A549 (cell line): ENCODE measurements around the gene GBE1. TPM values are rescaled to one million over a fixed set of nuclear protein-coding genes. Genes with fewer than 3 reads are reported as not detected.

ENCODE experiments used
- ATAC-seq, 2 experiments: fragments of 200-7000 bp in 1 of 2; fragments of >200 bp in 1 of 2; cut with Nextera tagmentation in 1 of 2; cut with Tn5 transposase in 1 of 2; 3 replicates each; pipeline versions ENCODE4 v1.8.0 to v1.9.1; 2018 to 2020; ENCODE audit warnings: mild to moderate bottlenecking in 1 of 2, moderate library complexity in 1 of 2
- CTCF ChIA-PET: fragments of 300-600 bp; sonication (Branson Sonifier 250); formaldehyde crosslinking; extraction: SDS; loops from one replicate; lab custom pipeline; 2021; ENCODE audit warnings: antibody characterized with exemption, inconsistent platforms; lab: Yijun Ruan, JAX
- POLR2A ChIA-PET: fragments of 350-600 bp; formaldehyde crosslinking; extraction: SDS; loops from one replicate; lab custom pipeline; 2021; ENCODE audit warnings: antibody characterized with exemption, inconsistent platforms; lab: Yijun Ruan, JAX
- DNase-seq, 2 experiments: peaks; one replicate each; pipeline versions ENCODE4 v3.0.0 to v3.0.0-alpha.2; 2011 to 2016; ENCODE audit warnings: low read depth in 1 of 2, low spot score in 1 of 2
- FAIRE-seq: peaks from 2 replicates; lab custom pipeline; 2011; peaks lifted over from hg19 to GRCh38; lab: Jason Lieb, UNC
- H3K27ac ChIP-seq, 2 experiments: fragments of >200 bp; sonication (Bioruptor Twin); formaldehyde crosslinking; 3 replicates each; pipeline ENCODE4 v1.5.1; 2016 to 2017
- H3K4me1 ChIP-seq: fragments of >200 bp; sonication (Bioruptor Twin); formaldehyde crosslinking; 3 replicates; pipeline ENCODE4 v1.6.1; 2016
- H3K4me2 ChIP-seq: fragments of >200 bp; sonication (Bioruptor Twin); formaldehyde crosslinking; 3 replicates; pipeline ENCODE4 v1.6.1; 2016
- H3K4me3 ChIP-seq: fragments of >200 bp; sonication (Bioruptor Twin); formaldehyde crosslinking; 3 replicates; pipeline ENCODE4 v1.5.1; 2016
- H3K9me3 ChIP-seq: fragments of >200 bp; sonication (Bioruptor Twin); formaldehyde crosslinking; 3 replicates; pipeline ENCODE4 v1.6.1; 2016
- BHLHE40 ChIP-seq: IDR thresholded peaks from 2 replicates; pipeline ENCODE4 v1.6.1; 2012; ENCODE audit warnings: low read depth, low read length, inconsistent platforms
- EP300 ChIP-seq, 2 experiments: fragments of >200 bp; sonication (Bioruptor Twin); formaldehyde crosslinking; IDR thresholded peaks; 2 replicates in 1 of 2; 3 replicates in 1 of 2; pipeline ENCODE4 v1.6.1; 2016 to 2017
- ESRRA ChIP-seq: fragments of 150-350 bp; IDR thresholded peaks from 2 replicates; pipeline ENCODE4 v1.6.1; 2014; ENCODE audit warnings: mild to moderate bottlenecking, low read length, borderline replicate concordance
- FOSB ChIP-seq: fragments of 250-450 bp; sonication (Bioruptor Pico); IDR thresholded peaks from 2 replicates; pipeline ENCODE4 v1.5.0; 2020; ENCODE audit warnings: mild to moderate bottlenecking, moderate library complexity
- FOXS1 ChIP-seq: fragments of 250-450 bp; sonication (Bioruptor Pico); IDR thresholded peaks from 2 replicates; pipeline ENCODE4 v1.5.0; 2020; ENCODE audit warnings: mild to moderate bottlenecking, moderate library complexity
- HDAC2 ChIP-seq: fragments of 200-600 bp; sonication (generic); IDR thresholded peaks from 2 replicates; pipeline ENCODE4 v1.6.1; 2016
- HES2 ChIP-seq: fragments of >200 bp; sonication (Bioruptor Twin); formaldehyde crosslinking; IDR thresholded peaks from 2 replicates; pipeline ENCODE4 v1.6.1; 2016
- HMGXB4 ChIP-seq: fragments of 250-450 bp; sonication (Bioruptor Pico); IDR thresholded peaks from 2 replicates; pipeline ENCODE4 v1.5.0; 2021; ENCODE audit warnings: mild to moderate bottlenecking, moderate library complexity, borderline replicate concordance
- HOXB5 ChIP-seq: fragments of 250-450 bp; sonication (Bioruptor Pico); IDR thresholded peaks from 2 replicates; pipeline ENCODE4 v1.5.0; 2020; ENCODE audit warnings: mild to moderate bottlenecking, moderate library complexity
- JUN ChIP-seq, 2 experiments: fragments of >200 bp; sonication (Bioruptor Twin); formaldehyde crosslinking; IDR thresholded peaks; 2 replicates in 1 of 2; 3 replicates in 1 of 2; pipeline ENCODE4 v1.6.1; 2016 to 2017
- MAZ ChIP-seq: fragments of 150-350 bp; IDR thresholded peaks from 2 replicates; pipeline ENCODE4 v1.6.1; 2014; ENCODE audit warnings: antibody characterized with exemption, low read depth, low read length, borderline replicate concordance
- NPAS2 ChIP-seq: fragments of 250-450 bp; sonication (Bioruptor Pico); IDR thresholded peaks from 2 replicates; pipeline ENCODE4 v1.8.0; 2022; ENCODE audit warnings: mild to moderate bottlenecking, moderate library complexity, borderline replicate concordance
- PHF8 ChIP-seq: fragments of 200-600 bp; sonication (generic); IDR thresholded peaks from 2 replicates; pipeline ENCODE4 v1.6.1; 2016; ENCODE audit warnings: low read depth, mild to moderate bottlenecking, antibody characterized with exemption, moderate library complexity, borderline replicate concordance
- POLR2AphosphoS2 ChIP-seq: conservative IDR thresholded peaks from 2 replicates; pipeline ENCODE4 v1.6.1; 2012; ENCODE audit warnings: low read length, improper control_type of control experiment, inconsistent platforms
- RARB ChIP-seq: fragments of 250-450 bp; sonication (Bioruptor Pico); IDR thresholded peaks from 2 replicates; pipeline ENCODE4 v1.8.0; 2021; ENCODE audit warnings: mild to moderate bottlenecking, moderate library complexity
- REST ChIP-seq: fragments of 200-600 bp; sonication (generic); IDR thresholded peaks from 2 replicates; pipeline ENCODE4 v1.6.1; 2016; ENCODE audit warnings: antibody characterized with exemption, mild to moderate bottlenecking, moderate library complexity
- RNF2 ChIP-seq: fragments of 200-600 bp; sonication (generic); IDR thresholded peaks from 2 replicates; pipeline ENCODE4 v1.6.1; 2016; ENCODE audit warnings: low read depth, mild to moderate bottlenecking, antibody characterized with exemption, moderate library complexity, borderline replicate concordance
- SMC3 ChIP-seq: fragments of >200 bp; sonication (Bioruptor Twin); formaldehyde crosslinking; IDR thresholded peaks from 3 replicates; pipeline ENCODE4 v1.6.1; 2018; ENCODE audit warnings: inconsistent platforms
- SREBF2 ChIP-seq: fragments of 450-650 bp; IDR thresholded peaks from 2 replicates; pipeline ENCODE4 v1.6.1; 2014; ENCODE audit warnings: mild to moderate bottlenecking, moderate library complexity
- TP53 ChIP-seq: fragments of 250-450 bp; sonication (Bioruptor Pico); IDR thresholded peaks from 2 replicates; pipeline ENCODE4 v1.5.0; 2021; ENCODE audit warnings: mild to moderate bottlenecking, moderate library complexity
- ZFP36 ChIP-seq: fragments of 450-650 bp; IDR thresholded peaks from 2 replicates; pipeline ENCODE4 v1.6.1; 2014; ENCODE audit warnings: borderline replicate concordance; ENCODE audit not compliant: partially characterized antibody
- ZSCAN20 ChIP-seq: fragments of 250-450 bp; sonication (Bioruptor Pico); IDR thresholded peaks from 2 replicates; pipeline ENCODE4 v1.8.0; 2022; ENCODE audit warnings: mild to moderate bottlenecking, moderate library complexity
- WGBS: methylation state at CpG from one replicate; pipeline ENCODE4 v1.1.6; 2017; ENCODE audit errors: missing lambda C conversion rate; 5-methylcytosine and 5-hydroxymethylcytosine counted together
- polyA plus RNA-seq, 4 experiments: library from polyadenylated mRNA; depleted of rRNA in 3 of 4; stranded (reverse); fragments of >200 nt; fragmentation: RNase III in 1 of 4; extraction: RNeasy Plus Mini Kit Qiagen cat#74134 plus additional on column Dnase treatment in 1 of 4; gene quantifications; 2 replicates in 3 of 4; 3 replicates in 1 of 4; pipeline ENCODE4 v1.2.3, GENCODE V29; 2011 to 2017
- TF ChIP-seq, protein P1 (sequence below): fragments of 450-650 bp; IDR thresholded peaks from 2 replicates; pipeline ENCODE4 v1.6.1; 2014; ENCODE audit warnings: antibody characterized with exemption
- TF ChIP-seq, protein P2 (sequence below): fragments of 250-450 bp; sonication (Bioruptor Pico); IDR thresholded peaks from 2 replicates; pipeline ENCODE4 v1.5.0; 2020; ENCODE audit warnings: low read depth, mild to moderate bottlenecking, moderate library complexity

The GBE1 gene
- polyA plus RNA-seq, 2 of the 4 experiments (the other 2 are of a cell fraction) = 39.5 to 55.0 TPM

- TF ChIP-seq PHF8 = no peak
- no peak for TF ChIP-seq HES2
- no peak for TF ChIP-seq REST
- no peak for TF ChIP-seq JUN (IDR thresholded peaks at IDR 0.05)
- no peak for TF ChIP-seq RNF2
- no peak for TF ChIP-seq MAZ
- no peak for TF ChIP-seq SREBF2
- TF ChIP-seq, protein P1, sequence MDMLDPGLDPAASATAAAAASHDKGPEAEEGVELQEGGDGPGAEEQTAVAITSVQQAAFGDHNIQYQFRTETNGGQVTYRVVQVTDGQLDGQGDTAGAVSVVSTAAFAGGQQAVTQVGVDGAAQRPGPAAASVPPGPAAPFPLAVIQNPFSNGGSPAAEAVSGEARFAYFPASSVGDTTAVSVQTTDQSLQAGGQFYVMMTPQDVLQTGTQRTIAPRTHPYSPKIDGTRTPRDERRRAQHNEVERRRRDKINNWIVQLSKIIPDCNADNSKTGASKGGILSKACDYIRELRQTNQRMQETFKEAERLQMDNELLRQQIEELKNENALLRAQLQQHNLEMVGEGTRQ = no peak
- no peak for TF ChIP-seq RARB (CRISPR knock-in tag)
- no peak for TF ChIP-seq POLR2AphosphoS2
- no peak for TF ChIP-seq FOSB (CRISPR knock-in tag)
- TF ChIP-seq, protein P2, sequence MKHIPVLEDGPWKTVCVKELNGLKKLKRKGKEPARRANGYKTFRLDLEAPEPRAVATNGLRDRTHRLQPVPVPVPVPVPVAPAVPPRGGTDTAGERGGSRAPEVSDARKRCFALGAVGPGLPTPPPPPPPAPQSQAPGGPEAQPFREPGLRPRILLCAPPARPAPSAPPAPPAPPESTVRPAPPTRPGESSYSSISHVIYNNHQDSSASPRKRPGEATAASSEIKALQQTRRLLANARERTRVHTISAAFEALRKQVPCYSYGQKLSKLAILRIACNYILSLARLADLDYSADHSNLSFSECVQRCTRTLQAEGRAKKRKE (CRISPR knock-in tag) = no peak
- no peak for TF ChIP-seq HOXB5 (CRISPR knock-in tag)
- no peak for TF ChIP-seq NPAS2 (CRISPR knock-in tag)
- TF ChIP-seq HDAC2 = no peak
- TF ChIP-seq SMC3 = no peak
- TF ChIP-seq ZSCAN20 (CRISPR knock-in tag) = no peak
- TF ChIP-seq ZFP36 = no peak
- no peak for TF ChIP-seq FOXS1 (CRISPR knock-in tag)
- TF ChIP-seq TP53 (CRISPR knock-in tag) = no peak
- ATAC-seq (no peak), DNase-seq (no peak), FAIRE-seq (no peak)
- Histone ChIP-seq H3K9me3 (no peaks in the 10 kb centered on the region), H3K4me2 (no peak overlapping the region), H3K27ac (no peak overlapping the region), H3K4me1 (no peaks in the 10 kb centered on the region), H3K4me3 (no peak overlapping the region)
- CTCF ChIA-PET = no interaction called here
- POLR2A ChIA-PET = no interaction called here
- WGBS = 92% methylated on average over 5 of the region's 5 CpGs
These were observed 140.6 kb downstream of the GBE1 start for GRCh38 chr3:81620849-81621248.

GRCh38 chr3:81612768-81613167 is 148.7 kb downstream of the GBE1 start:
- no peak for TF ChIP-seq ESRRA
- no peak for TF ChIP-seq POLR2AphosphoS2
- TF ChIP-seq BHLHE40 = no peak
- TF ChIP-seq HMGXB4 = no peak
- no peak for TF ChIP-seq EP300 (IDR thresholded peaks at IDR 0.05)
- TF ChIP-seq, all 56 proteins: peak for 0
- Histone ChIP-seq H3K4me3 (no peak overlapping the region), H3K27ac (no peak overlapping the region), H3K4me1 (no peaks in the 10 kb centered on the region; the same call in 2 of the 3 replicates), H3K9me3 (no peaks in the 10 kb centered on the region), H3K4me2 (no peak overlapping the region)
- FAIRE-seq = no peak
- no peak for DNase-seq
- ChIA-PET CTCF (no interaction called here), POLR2A (no interaction called here)
- 91% methylated on average over 3 of the region's 3 CpGs for WGBS
- ATAC-seq = no peak
